Heart right ventricle (tissue), 16 donors: Measurements from ENCODE around the gene RGL1. TPM values are rescaled to one million over a fixed set of nuclear protein-coding genes. Genes with fewer than 3 reads are reported as not detected.

Source experiments
- ATAC-seq, 8 donors: fragments of 200-7000 bp; cut with Tn5 transposase; one replicate each; pipeline ENCODE4 v1.9.1; 2020; ENCODE audit warnings: mild to moderate bottlenecking in 8 of 8, moderate library complexity in 8 of 8, moderate number of reproducible peaks in 1 of 8
- DNase-seq, 2 donors: peaks; one replicate each; pipeline ENCODE4 v3.0.0-alpha.2; 2020
- H3K27ac ChIP-seq, 10 donors: fragments of 200-600 bp; sonication (generic) in 2 of 10; one replicate each; pipeline versions ENCODE4 v1.5.0 to v1.8.0; 2020 to 2022; ENCODE audit warnings: mild to moderate bottlenecking in 3 of 10
- H3K27me3 ChIP-seq, 7 donors: fragments of 200-600 bp; one replicate each; pipeline ENCODE4 v1.8.0; 2021 to 2022; ENCODE audit warnings: mild to moderate bottlenecking in 2 of 7
- H3K36me3 ChIP-seq, 9 donors: fragments of 200-600 bp; sonication (generic) in 1 of 9; one replicate each; pipeline versions ENCODE4 v1.5.0 to v1.8.0; 2020 to 2022; ENCODE audit warnings: mild to moderate bottlenecking in 2 of 9
- H3K4me1 ChIP-seq, 9 donors: fragments of 200-600 bp; sonication (generic) in 1 of 9; one replicate each; pipeline versions ENCODE4 v1.5.0 to v1.8.0; 2020 to 2022; ENCODE audit warnings: mild to moderate bottlenecking in 4 of 9
- H3K4me3 ChIP-seq, 10 donors: fragments of 200-600 bp; sonication (generic) in 2 of 10; one replicate each; pipeline versions ENCODE4 v1.5.0 to v1.8.0; 2020 to 2022; ENCODE audit warnings: mild to moderate bottlenecking in 7 of 10, moderate library complexity in 2 of 10
- H3K9me3 ChIP-seq, 11 donors: fragments of 200-600 bp in 10 of 11; sonication (generic) in 2 of 11; one replicate each; pipeline versions ENCODE4 v1.5.0 to v1.8.0; 2013 to 2022; ENCODE audit warnings: mild to moderate bottlenecking in 2 of 11, control low read depth in 1 of 11, moderate library complexity in 1 of 11
- WGBS, 2 donors: extraction: QIAGEN DNeasy Blood & Tissue Kit; methylation state at CpG; one replicate each; pipeline ENCODE4 v1.1.7; 2013; ENCODE audit warnings: inconsistent platforms in 1 of 2; 5-methylcytosine and 5-hydroxymethylcytosine counted together
- intact Hi-C, 10 donors: fragments of 100-400 bp; cut with DNase I; formaldehyde crosslinking; loops; one replicate each; pipeline versions ENCODE4 v1.11.1 to v1.14.2; 2022
- polyA plus RNA-seq, 2 donors: library from polyadenylated mRNA; stranded (reverse); fragments of 200-250 nt; gene quantifications; one replicate each; pipeline ENCODE4 v1.2.3, GENCODE V29; 2013
- total RNA-seq, 10 donors: library from RNA; stranded (reverse); fragmentation: NEBNext Ultra II Directional in 3 of 10; extraction: Animal tissue kit (Norgen Biotek cat#: 25700) in 3 of 10; gene quantifications; one replicate each; pipeline versions ENCODE4 v1.2.1 to v1.2.4, GENCODE V29; 2021 to 2023
- TF ChIP-seq, protein P1 (sequence below), 9 donors: fragments of 200-600 bp; sonication (generic) in 2 of 9; IDR thresholded peaks; one replicate each; pipeline versions ENCODE4 v1.5.0 to v1.8.0; 2021 to 2022; ENCODE audit warnings: antibody characterized with exemption in 9 of 9, mild to moderate bottlenecking in 5 of 9, moderate library complexity in 1 of 9
- donor health status: Arrhythmogenic right ventricular cardiomyopathy.
- donor health status: ischemic (EF 13 %, LVEDD 7.1; RV severe dilation, severe dysfunction).
- donor health status: healthy with polysubstance abuse.
- donor health status: DM: no; HTN: yes; CAD: no.
- donor health status: DM: no; HTN: no; CAD: no.
- donor health status: ischemic (EF 25% LVEDD 6.9; RV normal size, moderate dysfunction).
- donor health status: ischemic (EF 25% LVEDD 5.7; RV mildly dilated, moderate dysfunction).
- donor health status: healthy.
- donor health status: DM: yes; HTN: yes; CAD: no.
- donor health status: Ischemic cardiomyopathy.
- donor health status: ischemic (EF 35%, LVEDD 5.7; RV mildly dilated, moderate dysfunction).
- donor health status: nonischemic (EF 11% LVEDD 7.7; RV severe dilation, severe dysfunction).
- donor health status: DM: yes; HTN: yes; CAD: no.
- donor health status: PGD.
- donor health status: ischemic (EF 29% LVEDD 5.4; RV normal size, mild dysfunction).
- donor health status: nonischemic (EF 23%, LVEDD 6.1; RV moderate dilation, normal function).

RGL1 gene
- total and polyA plus RNA-seq, 12 donors = 3.8 to 33.4 (median 18.4) TPM

- Histone ChIP-seq H3K4me1 (peaks cover 6 to 64% (median 49%) of the 10 kb centered on the region in 9 donors), H3K27ac (peak overlapping the region in 5 of 10 donors; percentile 76 to 88 (median 81)), H3K27me3 (no peaks in the 10 kb centered on the region), H3K36me3 (peaks cover 0 to 27% (median 0%) of the 10 kb centered on the region in 9 donors), H3K9me3 (no peaks in the 10 kb centered on the region), H3K4me3 (no peak overlapping the region)
- TF ChIP-seq, protein P1, sequence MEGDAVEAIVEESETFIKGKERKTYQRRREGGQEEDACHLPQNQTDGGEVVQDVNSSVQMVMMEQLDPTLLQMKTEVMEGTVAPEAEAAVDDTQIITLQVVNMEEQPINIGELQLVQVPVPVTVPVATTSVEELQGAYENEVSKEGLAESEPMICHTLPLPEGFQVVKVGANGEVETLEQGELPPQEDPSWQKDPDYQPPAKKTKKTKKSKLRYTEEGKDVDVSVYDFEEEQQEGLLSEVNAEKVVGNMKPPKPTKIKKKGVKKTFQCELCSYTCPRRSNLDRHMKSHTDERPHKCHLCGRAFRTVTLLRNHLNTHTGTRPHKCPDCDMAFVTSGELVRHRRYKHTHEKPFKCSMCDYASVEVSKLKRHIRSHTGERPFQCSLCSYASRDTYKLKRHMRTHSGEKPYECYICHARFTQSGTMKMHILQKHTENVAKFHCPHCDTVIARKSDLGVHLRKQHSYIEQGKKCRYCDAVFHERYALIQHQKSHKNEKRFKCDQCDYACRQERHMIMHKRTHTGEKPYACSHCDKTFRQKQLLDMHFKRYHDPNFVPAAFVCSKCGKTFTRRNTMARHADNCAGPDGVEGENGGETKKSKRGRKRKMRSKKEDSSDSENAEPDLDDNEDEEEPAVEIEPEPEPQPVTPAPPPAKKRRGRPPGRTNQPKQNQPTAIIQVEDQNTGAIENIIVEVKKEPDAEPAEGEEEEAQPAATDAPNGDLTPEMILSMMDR (IDR thresholded peaks at IDR 0.05) = no peak
- ATAC-seq (no peak), DNase-seq (no peak)
- 82 to 91% methylated on average over 3 of the region's 3 CpGs for WGBS, 2 donors
- intact Hi-C loops = no loop called here
Observed at GRCh38 chr1:183869230-183869629, 64.3 kb downstream of the RGL1 start.

DNA sequence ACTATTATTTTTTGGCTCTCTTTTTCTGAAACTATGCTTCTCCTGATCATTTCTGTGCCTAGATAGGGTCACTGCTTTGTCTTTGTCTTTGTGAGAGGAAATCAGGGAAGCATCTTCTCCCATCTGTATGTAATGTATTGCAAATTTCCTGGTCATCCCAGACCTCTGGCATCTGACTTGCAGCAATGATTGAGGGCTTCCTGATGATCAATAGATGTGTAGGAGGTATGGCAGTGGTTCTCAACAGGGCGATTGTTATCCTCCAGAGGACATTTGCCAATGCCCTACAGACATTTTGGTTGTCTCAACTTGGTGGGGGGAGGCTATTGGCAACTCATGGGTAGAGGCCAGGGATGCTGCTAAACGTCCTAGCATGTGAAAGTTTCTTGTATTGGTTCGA lies 64.7 kb downstream of the RGL1 start:
- TF ChIP-seq, protein P1 (IDR thresholded peaks at IDR 0.05) = no peak
- Histone ChIP-seq H3K27ac (peak overlapping the region in 8 of 10 donors; percentile 64 to 88 (median 76)), H3K27me3 (no peaks in the 10 kb centered on the region), H3K36me3 (peaks cover 0 to 27% (median 0%) of the 10 kb centered on the region in 9 donors), H3K4me1 (peaks cover 8 to 68% (median 53%) of the 10 kb centered on the region in 9 donors), H3K9me3 (no peaks in the 10 kb centered on the region), H3K4me3 (no peak overlapping the region)
- 75 to 76% methylated on average over 3 of the region's 3 CpGs for WGBS, 2 donors
- DNase-seq = no peak
- intact Hi-C loops = loop anchor here in 2 of 10 donors (5.0 kb wide), 2 partner anchors 47 to 62 kb away; partner anchors contain the start of gene RGL1 (in 1 of the 2)
- no peak for ATAC-seq

- Histone ChIP-seq H3K27me3 (no peaks in the 10 kb centered on the region), H3K9me3 (no peaks in the 10 kb centered on the region), H3K36me3 (peaks cover 0 to 27% (median 0%) of the 10 kb centered on the region in 9 donors), H3K4me3 (no peak overlapping the region), H3K27ac (peak overlapping the region; percentile 21 to 88 (median 72)), H3K4me1 (peaks cover 8 to 77% (median 62%) of the 10 kb centered on the region in 9 donors)
- ATAC-seq (peak in 7 of 8 donors; percentile 20 to 56 (median 39)), DNase-seq (peak; percentile 56 to 62)
- TF ChIP-seq, protein P1 (IDR thresholded peaks at IDR 0.05) = no peak
- intact Hi-C loops = loop anchor here in 2 of 10 donors (5.0 kb wide), 2 partner anchors 48 to 63 kb away; partner anchors contain the start of gene RGL1 (in 1 of the 2)
- WGBS, 2 donors = 39 to 50% methylated on average over 11 of the region's 15 CpGs
Observed at GRCh38 chr1:183870351-183871077, 65.6 kb downstream of the RGL1 start.

DNA sequence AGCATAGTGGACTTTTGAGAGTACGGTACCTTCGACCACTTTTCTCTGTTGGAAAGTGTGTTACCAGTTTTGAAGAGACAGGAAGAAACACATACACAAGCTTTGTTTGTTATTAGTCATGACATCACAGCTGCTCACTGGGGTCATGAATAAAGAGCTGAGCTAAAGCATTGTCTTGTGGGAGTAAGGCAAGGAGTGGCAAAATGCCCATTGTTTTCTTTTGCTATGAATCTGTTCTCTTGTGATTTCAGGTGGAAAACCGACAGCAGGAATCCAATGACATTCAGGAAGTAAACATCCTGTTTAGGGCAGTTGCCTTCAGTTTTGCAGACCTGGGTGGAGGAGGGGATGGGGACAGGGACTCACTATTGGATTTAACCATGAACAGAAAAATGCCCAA lies 66.2 kb downstream of the RGL1 start:
- Histone ChIP-seq H3K36me3 (peaks cover 0 to 21% (median 0%) of the 10 kb centered on the region in 9 donors), H3K4me1 (peaks cover 11 to 83% (median 68%) of the 10 kb centered on the region in 9 donors), H3K27ac (peak overlapping the region; percentile 24 to 88 (median 72)), H3K27me3 (no peaks in the 10 kb centered on the region), H3K9me3 (no peaks in the 10 kb centered on the region), H3K4me3 (no peak overlapping the region)
- TF ChIP-seq, protein P1 (IDR thresholded peaks at IDR 0.05) = no peak
- 49 to 62% methylated on average over 3 of the region's 3 CpGs for WGBS, 2 donors
- peak in 6 of 8 donors; percentile 40 to 69 (median 54) for ATAC-seq
- intact Hi-C loops = loop anchor here in 2 of 10 donors (5.0 kb wide), 2 partner anchors 49 to 64 kb away; partner anchors contain the start of gene RGL1 (in 1 of the 2)
- DNase-seq = peak in 1 of 2 donors; percentile 38
